Measurements from ENCODE around the gene AGBL3.
"Not testable (repeated sequence)": the region's sequence is repeated elsewhere in the genome, so short reads cannot be mapped to it uniquely, and the experiment has no call there.

Gene AGBL3

DNA sequence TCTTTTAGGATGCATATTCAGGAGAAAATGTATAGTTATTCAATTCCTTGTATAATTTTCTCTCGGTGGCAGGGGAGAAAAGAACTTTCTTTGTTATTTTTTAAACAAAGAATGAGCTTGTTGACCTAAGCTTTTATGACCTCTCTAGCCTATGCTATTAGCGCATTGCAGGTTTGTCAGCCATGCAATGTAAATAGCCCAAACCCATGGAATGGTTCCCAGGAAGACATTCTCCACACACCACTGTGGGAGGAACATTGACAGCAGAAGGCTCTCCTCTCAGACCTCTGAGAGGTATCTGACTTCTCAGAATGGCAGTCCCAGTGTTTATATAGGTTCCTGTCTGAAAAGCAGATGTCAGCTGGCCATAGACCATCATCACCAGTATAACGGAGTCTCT is 19.6 kb upstream of the AGBL3 start:
- H3K36me3 ChIP-seq, result no peaks in the 10 kb centered on the region
- no peaks in the 10 kb centered on the region for H3K4me1 ChIP-seq (ENCODE audit: control insufficient read depth in 1 of 2, insufficient read depth in 1 of 2, low read depth in 1 of 2, low read length in 1 of 2)
- no peak overlapping the region for H3K27ac ChIP-seq
- TF ChIP-seq, protein P1, sequence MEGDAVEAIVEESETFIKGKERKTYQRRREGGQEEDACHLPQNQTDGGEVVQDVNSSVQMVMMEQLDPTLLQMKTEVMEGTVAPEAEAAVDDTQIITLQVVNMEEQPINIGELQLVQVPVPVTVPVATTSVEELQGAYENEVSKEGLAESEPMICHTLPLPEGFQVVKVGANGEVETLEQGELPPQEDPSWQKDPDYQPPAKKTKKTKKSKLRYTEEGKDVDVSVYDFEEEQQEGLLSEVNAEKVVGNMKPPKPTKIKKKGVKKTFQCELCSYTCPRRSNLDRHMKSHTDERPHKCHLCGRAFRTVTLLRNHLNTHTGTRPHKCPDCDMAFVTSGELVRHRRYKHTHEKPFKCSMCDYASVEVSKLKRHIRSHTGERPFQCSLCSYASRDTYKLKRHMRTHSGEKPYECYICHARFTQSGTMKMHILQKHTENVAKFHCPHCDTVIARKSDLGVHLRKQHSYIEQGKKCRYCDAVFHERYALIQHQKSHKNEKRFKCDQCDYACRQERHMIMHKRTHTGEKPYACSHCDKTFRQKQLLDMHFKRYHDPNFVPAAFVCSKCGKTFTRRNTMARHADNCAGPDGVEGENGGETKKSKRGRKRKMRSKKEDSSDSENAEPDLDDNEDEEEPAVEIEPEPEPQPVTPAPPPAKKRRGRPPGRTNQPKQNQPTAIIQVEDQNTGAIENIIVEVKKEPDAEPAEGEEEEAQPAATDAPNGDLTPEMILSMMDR (IDR thresholded peaks at IDR 0.05), result no peak
- no peaks in the 10 kb centered on the region for H3K9me3 ChIP-seq
- no peaks in the 10 kb centered on the region for H3K27me3 ChIP-seq
- no peak overlapping the region for H3K4me3 ChIP-seq (ENCODE audit: low read depth in 1 of 2, low read length in 1 of 2)

DNA sequence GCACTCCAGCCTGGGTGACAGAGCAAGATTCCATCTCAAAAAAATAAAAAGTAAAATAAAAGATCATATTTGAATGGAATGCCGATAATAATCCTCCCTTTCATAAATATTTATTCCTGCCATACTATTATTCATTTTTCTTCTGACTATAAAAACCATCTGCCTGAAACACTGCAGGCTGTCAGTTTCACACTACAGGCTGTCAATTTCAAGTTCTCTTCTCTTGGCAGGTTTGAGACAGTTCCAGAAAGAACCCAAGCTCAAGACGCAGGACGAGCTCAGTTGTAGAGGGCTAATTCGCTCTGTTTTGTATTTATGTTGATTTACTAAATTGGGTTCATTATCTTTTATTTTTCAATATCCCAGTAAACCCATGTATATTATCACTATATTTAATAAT is 18.2 kb upstream of the AGBL3 start:
- TF ChIP-seq, protein P1 (IDR thresholded peaks at IDR 0.05), result no peak
- Histone ChIP-seq H3K36me3 (no peaks in the 10 kb centered on the region), H3K4me3 (ENCODE audit: low read depth in 1 of 2, low read length in 1 of 2) (no peak overlapping the region), H3K27ac (no peak overlapping the region), H3K27me3 (no peaks in the 10 kb centered on the region), H3K9me3 (no peaks in the 10 kb centered on the region), H3K4me1 (ENCODE audit: control insufficient read depth in 1 of 2, insufficient read depth in 1 of 2, low read depth in 1 of 2, low read length in 1 of 2) (no peaks in the 10 kb centered on the region)

DNA sequence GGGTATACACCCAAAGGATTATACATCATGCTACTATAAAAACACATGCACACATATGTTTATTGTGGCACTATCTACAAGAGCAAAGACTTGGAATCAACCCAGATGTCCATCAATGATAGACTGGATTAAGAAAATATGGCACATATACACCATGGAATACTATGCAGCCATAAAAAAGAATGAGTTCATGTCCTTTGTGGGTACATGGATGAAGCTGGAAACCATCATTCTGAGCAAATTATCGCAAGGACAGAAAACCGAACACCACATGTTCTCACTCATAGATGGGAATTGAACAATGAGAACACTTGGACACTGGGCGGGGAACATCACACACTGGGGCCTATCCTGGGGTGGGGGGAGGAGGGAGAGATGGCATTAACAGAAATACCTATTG is 4.7 kb upstream of the AGBL3 start:
- H3K4me1 ChIP-seq (ENCODE audit: control insufficient read depth in 1 of 2, insufficient read depth in 1 of 2, low read depth in 1 of 2, low read length in 1 of 2); H3K36me3 ChIP-seq; H3K4me3 ChIP-seq (ENCODE audit: low read depth in 1 of 2, low read length in 1 of 2); H3K27me3 ChIP-seq; H3K27ac ChIP-seq; H3K9me3 ChIP-seq: not testable (repeated sequence)

DNA sequence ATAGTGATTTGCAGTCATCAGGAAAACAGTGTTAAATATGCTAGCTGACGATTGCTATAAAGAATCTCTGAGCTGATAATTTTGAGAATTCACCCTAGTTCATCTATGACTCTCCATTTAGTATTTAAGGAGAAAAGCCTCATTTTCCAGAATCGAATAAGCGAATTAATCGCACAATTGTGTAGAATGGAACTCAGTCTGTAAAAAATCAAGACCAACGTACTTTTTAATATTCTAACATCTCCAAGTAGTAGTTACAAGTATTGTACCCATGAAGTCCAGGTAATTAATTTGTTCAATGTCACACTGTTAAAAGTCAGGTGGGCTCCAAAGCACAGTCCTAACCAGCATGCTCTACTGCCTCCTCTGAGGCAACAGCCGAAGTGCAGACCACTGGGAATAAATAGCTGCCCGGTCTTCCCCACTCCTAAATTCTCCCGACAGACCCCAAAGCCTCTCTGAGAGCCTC is 380 bp upstream of the AGBL3 start:
- H3K4me1 ChIP-seq (ENCODE audit: control insufficient read depth in 1 of 2, insufficient read depth in 1 of 2, low read depth in 1 of 2, low read length in 1 of 2), result peaks cover 13% of the 10 kb centered on the region in 2 experiments
- H3K27ac ChIP-seq, result peak overlapping the region; percentile 69

GRCh38 chr7:134988161-134988560 is 1.9 kb downstream of the AGBL3 start:
- H3K9me3 ChIP-seq, result no peaks in the 10 kb centered on the region
- H3K27me3 ChIP-seq, result no peaks in the 10 kb centered on the region
- TF ChIP-seq, protein P1 (IDR thresholded peaks at IDR 0.05), result no peak
- no peaks in the 10 kb centered on the region for H3K36me3 ChIP-seq
- no peak overlapping the region for H3K27ac ChIP-seq
- H3K4me1 ChIP-seq (ENCODE audit: control insufficient read depth in 1 of 2, insufficient read depth in 1 of 2, low read depth in 1 of 2, low read length in 1 of 2), result peaks cover 13% of the 10 kb centered on the region in 2 experiments
- no peak overlapping the region for H3K4me3 ChIP-seq (ENCODE audit: low read depth in 1 of 2, low read length in 1 of 2)

More for the DNA sequence above, 380 bp upstream of the AGBL3 start:
- no peaks in the 10 kb centered on the region for H3K36me3 ChIP-seq
- no peaks in the 10 kb centered on the region for H3K27me3 ChIP-seq
- H3K9me3 ChIP-seq, result no peaks in the 10 kb centered on the region
- peak overlapping the region; percentile 75 to 86 for H3K4me3 ChIP-seq (ENCODE audit: low read depth in 1 of 2, low read length in 1 of 2)
- TF ChIP-seq, protein P1 (IDR thresholded peaks at IDR 0.05), result no peak

GRCh38 chr7:134991469-134992339 is 5.4 kb downstream of the AGBL3 start:
- Histone ChIP-seq H3K4me3 (ENCODE audit: low read depth in 1 of 2, low read length in 1 of 2) (no peak overlapping the region), H3K27me3 (no peaks in the 10 kb centered on the region), H3K4me1 (ENCODE audit: control insufficient read depth in 1 of 2, insufficient read depth in 1 of 2, low read depth in 1 of 2, low read length in 1 of 2) (peaks cover 6 to 8% of the 10 kb centered on the region in 2 experiments), H3K36me3 (peaks cover 6% of the 10 kb centered on the region), H3K27ac (no peak overlapping the region), H3K9me3 (no peaks in the 10 kb centered on the region)
- TF ChIP-seq, protein P1 (IDR thresholded peaks at IDR 0.05), result no peak
